Parathyroid adenoma (tissue), 2 donors: ENCODE results near the gene NEDD4L.

Experiments
- H2AFZ ChIP-seq: fragments of 300-600 bp; sonication (generic); one replicate; pipeline ENCODE4 v1.7.0; 2017; ENCODE audit warnings: antibody characterized with exemption, mild to moderate bottlenecking
- H3K27ac ChIP-seq: fragments of 300-600 bp; sonication (generic); one replicate; pipeline ENCODE4 v1.7.0; 2017
- H3K27me3 ChIP-seq: fragments of 300-600 bp; sonication (generic); one replicate; pipeline ENCODE4 v1.7.0; 2017; ENCODE audit warnings: low read length; ENCODE audit not compliant: control insufficient read depth, insufficient read depth
- H3K36me3 ChIP-seq: fragments of 300-600 bp; sonication (generic); one replicate; pipeline ENCODE4 v1.7.0; 2017; ENCODE audit warnings: low read length; ENCODE audit not compliant: control insufficient read depth, insufficient read depth
- H3K4me1 ChIP-seq: fragments of 300-600 bp; sonication (generic); one replicate; pipeline ENCODE4 v1.7.0; 2017; ENCODE audit warnings: control low read depth
- H3K4me2 ChIP-seq: fragments of 300-600 bp; sonication (generic); one replicate; pipeline ENCODE4 v1.7.0; 2017; ENCODE audit warnings: low read length
- H3K4me3 ChIP-seq: fragments of 300-600 bp; sonication (generic); one replicate; pipeline ENCODE4 v1.7.0; 2017; ENCODE audit warnings: low read depth, low read length
- H3K79me2 ChIP-seq: fragments of 300-600 bp; sonication (generic); one replicate; pipeline ENCODE4 v1.7.0; 2017; ENCODE audit warnings: control low read depth
- H3K9ac ChIP-seq: fragments of 300-600 bp; sonication (generic); one replicate; pipeline ENCODE4 v1.7.0; 2017; ENCODE audit warnings: mild to moderate bottlenecking
- H3K9me3 ChIP-seq: fragments of 300-600 bp; sonication (generic); one replicate; pipeline ENCODE4 v1.7.0; 2017; ENCODE audit warnings: low read length; ENCODE audit not compliant: control insufficient read depth
- CTCF ChIP-seq: fragments of 300-600 bp; sonication (generic); IDR thresholded peaks from one replicate; pipeline ENCODE4 v1.7.0; 2017; ENCODE audit warnings: antibody characterized with exemption, mild to moderate bottlenecking
- donor health status: primary hyperparathyroidism.

NEDD4L gene

GRCh38 chr18:58234359-58234741 lies 190.3 kb downstream of the NEDD4L start:
- no peak overlapping the region for H3K4me2 ChIP-seq
- no peak overlapping the region for H3K9ac ChIP-seq
- no peaks in the 10 kb centered on the region for H3K36me3 ChIP-seq
- H3K79me2 ChIP-seq, result peaks cover 4% of the 10 kb centered on the region
- no peak overlapping the region for H3K4me3 ChIP-seq
- H3K9me3 ChIP-seq, result no peaks in the 10 kb centered on the region
- no peak for TF ChIP-seq CTCF
- H3K4me1 ChIP-seq, result no peaks in the 10 kb centered on the region
- H3K27ac ChIP-seq, result no peak overlapping the region
- no peaks in the 10 kb centered on the region for H3K27me3 ChIP-seq
- no peak overlapping the region for H2AFZ ChIP-seq

GRCh38 chr18:58235001-58235436 lies 191.0 kb downstream of the NEDD4L start:
- H2AFZ ChIP-seq, result no peak overlapping the region
- no peaks in the 10 kb centered on the region for H3K9me3 ChIP-seq
- no peaks in the 10 kb centered on the region for H3K36me3 ChIP-seq
- H3K79me2 ChIP-seq, result peaks cover 4% of the 10 kb centered on the region
- no peak for TF ChIP-seq CTCF
- no peak overlapping the region for H3K4me2 ChIP-seq
- no peak overlapping the region for H3K27ac ChIP-seq
- no peak overlapping the region for H3K9ac ChIP-seq
- no peak overlapping the region for H3K4me3 ChIP-seq
- H3K27me3 ChIP-seq, result no peaks in the 10 kb centered on the region
- peaks cover 3% of the 10 kb centered on the region for H3K4me1 ChIP-seq

GRCh38 chr18:58239879-58240278 lies 195.9 kb downstream of the NEDD4L start:
- Histone ChIP-seq H3K27ac (no peak overlapping the region), H3K9ac (no peak overlapping the region)

GRCh38 chr18:58241026-58241679 lies 197.1 kb downstream of the NEDD4L start:
- no peaks in the 10 kb centered on the region for H3K27me3 ChIP-seq
- no peak overlapping the region for H2AFZ ChIP-seq
- H3K27ac ChIP-seq, result no peak overlapping the region
- H3K9ac ChIP-seq, result no peak overlapping the region
- H3K4me3 ChIP-seq, result no peak overlapping the region
- no peaks in the 10 kb centered on the region for H3K79me2 ChIP-seq
- no peaks in the 10 kb centered on the region for H3K9me3 ChIP-seq
- peaks cover 3% of the 10 kb centered on the region for H3K4me1 ChIP-seq
- no peak overlapping the region for H3K4me2 ChIP-seq
- no peaks in the 10 kb centered on the region for H3K36me3 ChIP-seq
- no peak for TF ChIP-seq CTCF

More at GRCh38 chr18:58239879-58240278, 195.9 kb downstream of the NEDD4L start:
- Histone ChIP-seq H3K4me3 (no peak overlapping the region), H3K4me1 (peaks cover 3% of the 10 kb centered on the region), H2AFZ (no peak overlapping the region), H3K27me3 (no peaks in the 10 kb centered on the region), H3K36me3 (no peaks in the 10 kb centered on the region), H3K79me2 (no peaks in the 10 kb centered on the region), H3K9me3 (no peaks in the 10 kb centered on the region), H3K4me2 (no peak overlapping the region)
- TF ChIP-seq CTCF, result no peak

- H3K4me3 ChIP-seq, result no peak overlapping the region
- peaks cover 3% of the 10 kb centered on the region for H3K4me1 ChIP-seq
- peak overlapping the region; percentile 1 for H2AFZ ChIP-seq
- H3K36me3 ChIP-seq, result no peaks in the 10 kb centered on the region
- H3K4me2 ChIP-seq, result no peak overlapping the region
- no peak overlapping the region for H3K9ac ChIP-seq
- H3K27ac ChIP-seq, result no peak overlapping the region
- H3K27me3 ChIP-seq, result no peaks in the 10 kb centered on the region
- TF ChIP-seq CTCF, result no peak
- H3K79me2 ChIP-seq, result no peaks in the 10 kb centered on the region
- H3K9me3 ChIP-seq, result no peaks in the 10 kb centered on the region
These were observed 197.9 kb downstream of the NEDD4L start for GRCh38 chr18:58241877-58242276.
